DND-41 (cell line): ENCODE data around the gene KRTAP4-9.

Source experiments
- ATAC-seq: fragments of 200-7000 bp; cut with Tn5 transposase; 3 replicates; pipeline ENCODE4 v1.9.1; 2021; ENCODE audit warnings: low read depth; ENCODE audit not compliant: insufficient read depth
- DNase-seq: peaks from one replicate; pipeline ENCODE4 v3.0.0-alpha.2; 2020
- H2AFZ ChIP-seq: 2 replicates; pipeline ENCODE4 v1.6.0; 2012; ENCODE audit warnings: low read depth, low read length
- H3K27ac ChIP-seq: 2 replicates; pipeline ENCODE4 v1.5.1; 2012; ENCODE audit warnings: low read length, inconsistent platforms
- H3K27me3 ChIP-seq: fragments of 200-600 bp; sonication (generic); 2 replicates; pipeline ENCODE4 v1.6.0; 2012; ENCODE audit warnings: low read length, mild to moderate bottlenecking, inconsistent platforms; ENCODE audit not compliant: insufficient read depth, poor library complexity
- H3K36me3 ChIP-seq: 2 replicates; pipeline ENCODE4 v1.5.1; 2012; ENCODE audit warnings: low read length, inconsistent platforms; ENCODE audit not compliant: insufficient read depth
- H3K4me1 ChIP-seq: 2 replicates; pipeline ENCODE4 v1.5.1; 2012; ENCODE audit warnings: mild to moderate bottlenecking, low read length; ENCODE audit not compliant: insufficient read depth
- H3K4me2 ChIP-seq: 2 replicates; pipeline ENCODE4 v1.6.0; 2012; ENCODE audit warnings: mild to moderate bottlenecking, moderate library complexity, low read length, inconsistent platforms; ENCODE audit not compliant: insufficient read depth
- H3K4me3 ChIP-seq, 2 experiments: fragments of 200-600 bp in 1 of 2; shearing (Covaris generic) in 1 of 2; 2 replicates each; pipeline ENCODE4 v1.5.1; 2012 to 2016; ENCODE audit warnings: inconsistent platforms in 2 of 2, low read length in 2 of 2, mild to moderate bottlenecking in 2 of 2, low read depth in 1 of 2, moderate library complexity in 1 of 2
- H3K79me2 ChIP-seq: 2 replicates; pipeline ENCODE4 v1.6.0; 2012; ENCODE audit warnings: low read length, inconsistent platforms; ENCODE audit not compliant: insufficient read depth
- H3K9ac ChIP-seq: 2 replicates; pipeline ENCODE4 v1.6.0; 2012; ENCODE audit warnings: low read depth, mild to moderate bottlenecking, inconsistent platforms, low read length, moderate library complexity
- H3K9me3 ChIP-seq: 2 replicates; pipeline ENCODE4 v1.5.1; 2012; ENCODE audit warnings: low read length, moderate library complexity, mild to moderate bottlenecking, inconsistent platforms; ENCODE audit not compliant: insufficient read depth, severe bottlenecking
- H4K20me1 ChIP-seq: 2 replicates; pipeline ENCODE4 v1.6.0; 2012; ENCODE audit warnings: low read length; ENCODE audit not compliant: insufficient read depth
- CTCF ChIP-seq: IDR thresholded peaks from 2 replicates; pipeline ENCODE4 v1.5.1; 2012; ENCODE audit warnings: borderline replicate concordance, low read length, moderate library complexity, mild to moderate bottlenecking; ENCODE audit not compliant: poor library complexity, severe bottlenecking; ENCODE audit errors: extremely low read depth
- EZH2 ChIP-seq: IDR thresholded peaks from 3 replicates; pipeline ENCODE4 v1.6.1; 2012; ENCODE audit warnings: borderline replicate concordance, low read depth, mild to moderate bottlenecking, moderate library complexity, low read length, inconsistent platforms; ENCODE audit not compliant: severe bottlenecking

The KRTAP4-9 gene

DNA sequence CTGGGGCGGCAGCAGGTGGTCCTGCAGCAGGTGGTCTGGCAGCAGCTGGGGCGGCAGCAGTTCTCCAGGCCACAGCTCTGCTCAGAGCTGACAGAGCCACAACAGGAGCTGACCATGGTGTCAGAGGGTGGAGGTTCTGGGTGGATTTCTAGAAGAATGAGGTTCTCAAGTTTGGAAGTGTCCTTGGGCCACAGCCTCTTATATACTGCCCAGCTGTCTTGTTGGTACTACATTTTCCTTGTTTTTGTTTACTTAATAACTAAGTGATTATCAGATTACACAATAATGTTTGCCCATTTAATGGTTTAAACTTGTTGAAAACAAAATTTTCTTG, 44.4 kb downstream of the KRTAP4-9 start, which contains the start of gene KRTAP4-5:
Gene KRTAP4-5, minus strand, starts transcription at position 174 of the 334 bp plus-strand sequence. Its CDS starts 58 bp downstream, at position 116.
- Histone ChIP-seq H3K36me3 (no peaks in the 10 kb centered on the region), H3K27me3 (peaks cover 10% of the 10 kb centered on the region), H3K4me3 (no peak within 1 kb of the TSS), H4K20me1 (no peaks in the 10 kb centered on the region), H3K4me2 (no peak within 1 kb of the TSS), H3K9ac (no peak within 1 kb of the TSS), H3K27ac (no peak within 1 kb of the TSS), H3K4me1 (no peaks in the 10 kb centered on the region), H2AFZ (no peak within 1 kb of the TSS), H3K9me3 (no peaks in the 10 kb centered on the region), H3K79me2 (no peaks in the 10 kb centered on the region)
- ATAC-seq (no peak), DNase-seq (no peak)
- TF ChIP-seq EZH2 (no peak), CTCF (no peak)

DNA sequence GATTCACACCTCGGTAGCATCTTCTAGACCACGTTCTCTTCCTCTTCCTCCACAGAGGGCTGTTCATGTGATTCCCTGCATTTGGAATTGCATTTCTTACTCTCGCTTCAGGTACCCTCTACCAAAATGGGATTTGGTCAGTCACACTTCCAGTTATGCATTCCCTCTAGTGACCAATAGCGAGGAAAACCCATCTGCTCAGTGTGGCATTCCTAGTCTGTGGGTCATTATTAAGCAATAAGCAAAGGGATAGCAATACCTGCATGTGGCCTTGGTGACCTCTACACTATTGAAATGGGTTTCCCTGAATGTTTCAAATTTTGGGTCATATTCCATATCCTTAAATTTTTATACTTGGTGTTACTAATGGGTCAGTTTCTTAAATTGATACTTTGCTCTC, 44.8 kb downstream of the KRTAP4-9 start:
- Histone ChIP-seq H3K79me2 (no peaks in the 10 kb centered on the region), H3K4me2 (no peak overlapping the region), H3K27me3 (peaks cover 10% of the 10 kb centered on the region), H3K9me3 (no peaks in the 10 kb centered on the region), H3K9ac (no peak overlapping the region), H3K36me3 (no peaks in the 10 kb centered on the region), H3K27ac (no peak overlapping the region), H2AFZ (no peak overlapping the region), H4K20me1 (no peaks in the 10 kb centered on the region), H3K4me1 (no peaks in the 10 kb centered on the region), H3K4me3 (no peak overlapping the region)
- ATAC-seq: no peak
- DNase-seq: no peak
- TF ChIP-seq EZH2: no peak
- no peak for TF ChIP-seq CTCF

- ATAC-seq: no peak
- H3K9ac ChIP-seq: no peak overlapping the region
- no peaks in the 10 kb centered on the region for H3K9me3 ChIP-seq
- H2AFZ ChIP-seq: no peak overlapping the region
- H3K27me3 ChIP-seq: peaks cover 10% of the 10 kb centered on the region
- TF ChIP-seq CTCF (no peak), EZH2 (no peak)
- no peaks in the 10 kb centered on the region for H3K36me3 ChIP-seq
- no peak overlapping the region for H3K4me2 ChIP-seq
- no peak overlapping the region for H3K27ac ChIP-seq
- H3K4me1 ChIP-seq: no peaks in the 10 kb centered on the region
- H3K79me2 ChIP-seq: no peaks in the 10 kb centered on the region
- no peak overlapping the region for H3K4me3 ChIP-seq
- H4K20me1 ChIP-seq: no peaks in the 10 kb centered on the region
- no peak for DNase-seq
These were observed 46.3 kb downstream of the KRTAP4-9 start for GRCh38 chr17:41151525-41151924.

- DNase-seq (no peak), ATAC-seq (no peak)
- H3K27me3 ChIP-seq: peaks cover 10% of the 10 kb centered on the region
- H4K20me1 ChIP-seq: no peaks in the 10 kb centered on the region
- no peak overlapping the region for H3K27ac ChIP-seq
- TF ChIP-seq EZH2 (no peak), CTCF (no peak)
- no peak overlapping the region for H2AFZ ChIP-seq
- no peaks in the 10 kb centered on the region for H3K79me2 ChIP-seq
- H3K4me3 ChIP-seq: no peak overlapping the region
- no peaks in the 10 kb centered on the region for H3K9me3 ChIP-seq
- no peaks in the 10 kb centered on the region for H3K4me1 ChIP-seq
- H3K36me3 ChIP-seq: no peaks in the 10 kb centered on the region
- no peak overlapping the region for H3K9ac ChIP-seq
- H3K4me2 ChIP-seq: no peak overlapping the region
These were observed 48.7 kb downstream of the KRTAP4-9 start for GRCh38 chr17:41153856-41154255.
